Stimulated activated CD4-positive, alpha-beta T cell treated with anti-CD3 and anti-CD28 coated beads, Interleukin-15, amount 100 ng/mL, for 48 hours (primary cell): ENCODE measurements around the gene PHF20.
"Not testable (repeated sequence)": the region's sequence is repeated elsewhere in the genome, so short reads cannot be mapped to it uniquely, and the experiment has no call there.

Source experiments
- DNase-seq, 2 donors: peaks; one replicate each; pipeline ENCODE4 v3.0.0-alpha.2; 2020; ENCODE audit warnings: low read depth in 2 of 2

Gene PHF20

GRCh38 chr20:35839904-35840303 lies 68.1 kb downstream of the PHF20 start:
- DNase-seq: no peak

- DNase-seq: no peak
Measured at GRCh38 chr20:35840421-35840820, 68.6 kb downstream of the PHF20 start.

- no peak for DNase-seq
Measured at GRCh38 chr20:35842361-35842760, 70.5 kb downstream of the PHF20 start.

- not testable (repeated sequence) for DNase-seq
Measured at GRCh38 chr20:35843894-35844293, 72.1 kb downstream of the PHF20 start.

- no peak for DNase-seq
Measured at GRCh38 chr20:35845561-35845960, 73.7 kb downstream of the PHF20 start.

GRCh38 chr20:35849706-35850105 lies 77.9 kb downstream of the PHF20 start:
- DNase-seq: no peak

GRCh38 chr20:35851659-35852058 lies 79.8 kb downstream of the PHF20 start:
- DNase-seq: not testable (repeated sequence)

- DNase-seq: no peak
Measured at GRCh38 chr20:35854713-35855348, 83.0 kb downstream of the PHF20 start.

GRCh38 chr20:35855641-35856040 lies 83.8 kb downstream of the PHF20 start:
- not testable (repeated sequence) for DNase-seq

GRCh38 chr20:35856866-35857265 lies 85.1 kb downstream of the PHF20 start:
- no peak for DNase-seq

- DNase-seq: no peak
Measured at GRCh38 chr20:35866418-35867202, 94.8 kb downstream of the PHF20 start.

GRCh38 chr20:35870541-35871258 lies 98.9 kb downstream of the PHF20 start:
- DNase-seq: no peak

GRCh38 chr20:35871259-35871771 lies 99.5 kb downstream of the PHF20 start:
- DNase-seq: no peak

GRCh38 chr20:35876033-35876320 lies 104.2 kb downstream of the PHF20 start:
- DNase-seq: no peak

GRCh38 chr20:35877611-35878010 lies 105.8 kb downstream of the PHF20 start:
- DNase-seq: no peak

- DNase-seq: no peak
Measured at GRCh38 chr20:35878113-35878625, 106.4 kb downstream of the PHF20 start.

- no peak for DNase-seq
Measured at GRCh38 chr20:35881676-35882075, 109.9 kb downstream of the PHF20 start.

GRCh38 chr20:35882427-35883161 lies 110.8 kb downstream of the PHF20 start:
- not testable (repeated sequence) for DNase-seq

- DNase-seq: no peak
Measured at GRCh38 chr20:35883336-35883777, 111.5 kb downstream of the PHF20 start.

- DNase-seq: peak; percentile 21 to 30
Measured at GRCh38 chr20:35883778-35884540, 112.1 kb downstream of the PHF20 start.

- DNase-seq: no peak
Measured at GRCh38 chr20:35884541-35884865, 112.7 kb downstream of the PHF20 start.
